ENCODE data around the gene HYI.

- TF ChIP-seq, protein P1, sequence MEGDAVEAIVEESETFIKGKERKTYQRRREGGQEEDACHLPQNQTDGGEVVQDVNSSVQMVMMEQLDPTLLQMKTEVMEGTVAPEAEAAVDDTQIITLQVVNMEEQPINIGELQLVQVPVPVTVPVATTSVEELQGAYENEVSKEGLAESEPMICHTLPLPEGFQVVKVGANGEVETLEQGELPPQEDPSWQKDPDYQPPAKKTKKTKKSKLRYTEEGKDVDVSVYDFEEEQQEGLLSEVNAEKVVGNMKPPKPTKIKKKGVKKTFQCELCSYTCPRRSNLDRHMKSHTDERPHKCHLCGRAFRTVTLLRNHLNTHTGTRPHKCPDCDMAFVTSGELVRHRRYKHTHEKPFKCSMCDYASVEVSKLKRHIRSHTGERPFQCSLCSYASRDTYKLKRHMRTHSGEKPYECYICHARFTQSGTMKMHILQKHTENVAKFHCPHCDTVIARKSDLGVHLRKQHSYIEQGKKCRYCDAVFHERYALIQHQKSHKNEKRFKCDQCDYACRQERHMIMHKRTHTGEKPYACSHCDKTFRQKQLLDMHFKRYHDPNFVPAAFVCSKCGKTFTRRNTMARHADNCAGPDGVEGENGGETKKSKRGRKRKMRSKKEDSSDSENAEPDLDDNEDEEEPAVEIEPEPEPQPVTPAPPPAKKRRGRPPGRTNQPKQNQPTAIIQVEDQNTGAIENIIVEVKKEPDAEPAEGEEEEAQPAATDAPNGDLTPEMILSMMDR (conservative IDR thresholded peaks at IDR 0.05) = no peak
- no peak for TF ChIP-seq ZFX (IDR thresholded peaks at IDR 0.05)
Measured at GRCh38 chr1:43479414-43479813, 25.7 kb upstream of the HYI start.
